Skeletal muscle satellite cell (primary cell): Measurements from ENCODE around the gene PPP1R27.

ENCODE experiments used
- H3K27me3 ChIP-seq: 2 replicates; pipeline ENCODE4 v1.7.0; 2013; ENCODE audit warnings: low read length; ENCODE audit not compliant: control insufficient read depth, insufficient read depth
- H3K36me3 ChIP-seq: 2 replicates; pipeline ENCODE4 v1.7.0; 2013; ENCODE audit warnings: mild to moderate bottlenecking, control low read depth, low read length; ENCODE audit not compliant: insufficient read depth
- H3K4me1 ChIP-seq: 2 replicates; pipeline ENCODE4 v1.7.0; 2013; ENCODE audit warnings: low read length; ENCODE audit not compliant: control insufficient read depth, insufficient read depth
- H3K4me2 ChIP-seq: 2 replicates; pipeline ENCODE4 v1.7.0; 2013; ENCODE audit warnings: mild to moderate bottlenecking, low read length
- H3K4me3 ChIP-seq: 2 replicates; pipeline ENCODE4 v1.7.0; 2013; ENCODE audit warnings: low read length
- H3K9ac ChIP-seq: 2 replicates; pipeline ENCODE4 v1.7.0; 2013; ENCODE audit warnings: mild to moderate bottlenecking, low read depth, low read length, moderate library complexity
- H3K9me3 ChIP-seq: replicated peaks from 2 replicates; pipeline ENCODE4 v1.7.0; 2013; ENCODE audit warnings: mild to moderate bottlenecking, control low read depth, low read length

PPP1R27 gene

GRCh38 chr17:81812571-81813370 is 22.1 kb downstream of the PPP1R27 start:
- H3K36me3 ChIP-seq: no peaks in the 10 kb centered on the region
- H3K9me3 ChIP-seq: no peaks in the 10 kb centered on the region
- no peaks in the 10 kb centered on the region for H3K4me1 ChIP-seq
- H3K27me3 ChIP-seq: peaks cover 50% of the 10 kb centered on the region
- H3K4me3 ChIP-seq: no peak overlapping the region
- H3K9ac ChIP-seq: no peak overlapping the region
- no peak overlapping the region for H3K4me2 ChIP-seq

DNA sequence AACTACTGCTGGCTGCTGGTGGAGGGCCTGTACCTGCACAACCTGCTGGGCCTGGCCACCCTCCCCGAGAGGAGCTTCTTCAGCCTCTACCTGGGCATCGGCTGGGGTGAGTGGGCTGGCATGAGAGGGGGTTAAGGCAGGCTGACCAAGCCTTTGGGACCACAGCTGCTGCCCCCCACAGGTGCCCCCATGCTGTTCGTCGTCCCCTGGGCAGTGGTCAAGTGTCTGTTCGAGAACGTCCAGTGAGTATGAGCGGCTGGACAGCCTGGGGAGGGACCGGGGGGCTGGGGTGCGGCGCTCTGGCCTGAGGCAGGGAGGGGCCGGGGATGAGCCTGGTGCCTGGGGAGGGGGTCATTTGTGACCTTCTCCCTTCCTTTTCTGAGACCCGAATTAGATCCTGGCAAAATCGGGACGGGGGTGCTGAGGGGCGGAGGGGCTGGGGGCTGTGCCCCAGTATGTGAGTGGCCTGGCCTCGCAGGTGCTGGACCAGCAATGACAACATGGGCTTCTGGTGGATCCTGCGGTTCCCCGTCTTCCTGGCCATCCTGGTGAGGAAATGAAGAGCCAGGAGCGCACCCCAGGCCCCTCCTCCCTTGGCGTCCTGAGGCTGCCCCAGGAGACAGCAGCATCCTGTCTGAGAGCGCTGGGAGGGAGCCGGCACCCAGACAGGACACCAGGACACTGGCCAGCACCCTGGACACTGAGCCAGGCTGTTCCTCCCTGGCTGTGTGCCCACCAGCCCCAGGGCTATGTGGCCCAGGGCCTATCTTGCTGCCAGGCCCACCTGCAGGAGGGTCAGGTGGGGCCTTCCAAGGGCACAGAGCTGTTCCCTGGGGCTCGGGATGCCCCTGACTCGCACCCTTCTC is 22.9 kb downstream of the PPP1R27 start:
- no peak overlapping the region for H3K9ac ChIP-seq
- peaks cover 57% of the 10 kb centered on the region for H3K27me3 ChIP-seq
- H3K4me1 ChIP-seq: no peaks in the 10 kb centered on the region

GRCh38 chr17:81810892-81811704 is 23.8 kb downstream of the PPP1R27 start:
- Histone ChIP-seq H3K36me3 (no peaks in the 10 kb centered on the region), H3K4me1 (no peaks in the 10 kb centered on the region), H3K27me3 (peaks cover 62% of the 10 kb centered on the region), H3K9me3 (no peaks in the 10 kb centered on the region), H3K9ac (no peak overlapping the region), H3K4me3 (no peak overlapping the region), H3K4me2 (no peak overlapping the region)

More for the DNA sequence above, 22.9 kb downstream of the PPP1R27 start:
- no peak overlapping the region for H3K4me3 ChIP-seq
- no peaks in the 10 kb centered on the region for H3K9me3 ChIP-seq
- no peaks in the 10 kb centered on the region for H3K36me3 ChIP-seq
- no peak overlapping the region for H3K4me2 ChIP-seq

GRCh38 chr17:81810476-81810875 is 24.4 kb downstream of the PPP1R27 start:
- Histone ChIP-seq H3K9me3 (no peaks in the 10 kb centered on the region), H3K4me1 (no peaks in the 10 kb centered on the region), H3K9ac (no peak overlapping the region), H3K27me3 (peaks cover 64% of the 10 kb centered on the region), H3K4me3 (no peak overlapping the region), H3K4me2 (no peak overlapping the region), H3K36me3 (no peaks in the 10 kb centered on the region)

DNA sequence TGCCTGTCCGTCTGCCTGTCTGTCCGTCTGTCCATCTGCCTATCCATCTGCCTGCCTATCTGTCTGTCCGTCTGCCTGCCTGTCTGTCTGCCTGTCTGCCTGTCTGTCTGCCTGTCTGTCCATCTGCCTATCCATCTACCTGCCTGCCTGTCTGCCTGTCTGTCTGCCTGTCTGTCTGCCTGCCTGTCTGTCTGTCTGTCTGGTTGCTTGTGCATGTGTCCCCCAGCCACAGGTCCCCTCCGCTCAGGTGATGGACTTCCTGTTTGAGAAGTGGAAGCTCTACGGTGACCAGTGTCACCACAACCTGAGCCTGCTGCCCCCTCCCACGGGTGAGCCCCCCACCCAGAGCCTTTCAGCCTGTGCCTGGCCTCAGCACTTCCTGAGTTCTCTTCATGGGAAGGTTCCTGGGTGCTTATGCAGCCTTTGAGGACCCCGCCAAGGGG is 25.3 kb downstream of the PPP1R27 start:
- Histone ChIP-seq H3K4me3 (no peak overlapping the region), H3K9ac (no peak overlapping the region), H3K4me2 (no peak overlapping the region), H3K9me3 (no peaks in the 10 kb centered on the region), H3K36me3 (no peaks in the 10 kb centered on the region), H3K4me1 (no peaks in the 10 kb centered on the region), H3K27me3 (peaks cover 62% of the 10 kb centered on the region)

DNA sequence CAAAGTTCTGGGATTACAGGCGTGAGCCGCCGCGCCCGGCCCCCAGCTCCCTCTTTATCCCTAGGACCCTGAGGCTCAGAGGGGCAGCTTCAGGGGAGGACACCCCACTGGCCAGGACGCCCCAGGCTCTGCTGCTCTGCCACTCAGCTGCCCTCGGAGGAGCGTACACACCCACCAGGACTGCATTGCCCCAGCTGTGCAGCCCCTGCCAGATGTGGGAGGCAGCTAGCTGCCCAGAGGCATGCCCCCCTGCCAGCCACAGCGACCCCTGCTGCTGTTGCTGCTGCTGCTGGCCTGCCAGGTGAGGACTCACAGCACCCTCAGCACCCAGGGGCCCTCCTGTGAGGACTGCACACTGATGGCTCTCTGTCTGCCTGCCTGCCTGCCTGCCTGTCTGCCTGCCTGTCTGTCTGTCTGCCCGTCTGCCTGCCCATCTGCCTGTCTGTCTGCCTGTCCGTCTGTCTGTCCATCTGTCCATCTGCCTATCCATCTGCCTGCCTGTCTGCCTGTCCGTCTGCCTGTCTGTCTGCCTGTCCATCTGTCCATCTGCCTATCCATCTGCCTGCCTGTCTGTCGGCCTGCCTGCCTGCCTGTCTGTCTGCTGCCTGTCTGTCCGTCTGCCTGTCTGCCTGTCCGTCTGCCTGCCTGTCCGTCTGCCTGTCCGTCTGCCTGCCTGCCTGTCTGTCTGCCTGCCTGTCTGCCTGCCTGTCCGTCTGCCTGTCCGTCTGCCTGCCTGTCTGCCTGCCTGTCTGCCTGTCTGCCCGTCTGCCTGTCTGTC is 25.9 kb downstream of the PPP1R27 start:
- Histone ChIP-seq H3K4me2 (no peak overlapping the region), H3K4me3 (no peak overlapping the region), H3K36me3 (no peaks in the 10 kb centered on the region), H3K9ac (no peak overlapping the region), H3K9me3 (no peaks in the 10 kb centered on the region), H3K4me1 (no peaks in the 10 kb centered on the region), H3K27me3 (peaks cover 62% of the 10 kb centered on the region)

DNA sequence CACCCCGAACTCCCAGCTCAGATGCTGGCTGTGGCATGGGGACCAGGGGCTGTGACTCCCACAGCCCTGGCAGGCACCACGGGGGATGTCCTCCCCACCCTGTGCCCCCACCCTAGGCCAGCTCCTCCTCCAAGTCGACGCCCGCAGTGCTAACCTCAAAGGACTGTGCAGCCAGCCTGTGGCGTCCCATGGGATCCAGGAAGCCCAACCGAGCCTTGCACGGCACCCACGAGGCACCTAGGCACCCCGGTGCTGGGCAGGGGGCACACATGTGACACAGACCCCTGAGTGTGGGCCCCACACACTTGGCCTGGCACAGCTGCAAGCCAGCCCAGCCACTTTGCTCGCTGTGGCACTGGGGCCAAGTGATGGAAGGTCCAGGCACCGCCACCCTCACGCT is 27.0 kb downstream of the PPP1R27 start:
- H3K27me3 ChIP-seq: peaks cover 69% of the 10 kb centered on the region
- no peaks in the 10 kb centered on the region for H3K9me3 ChIP-seq
- no peak overlapping the region for H3K4me2 ChIP-seq
- H3K4me1 ChIP-seq: no peaks in the 10 kb centered on the region
- H3K4me3 ChIP-seq: no peak overlapping the region
- H3K9ac ChIP-seq: no peak overlapping the region
- no peaks in the 10 kb centered on the region for H3K36me3 ChIP-seq

- no peaks in the 10 kb centered on the region for H3K4me1 ChIP-seq
- peaks cover 70% of the 10 kb centered on the region for H3K27me3 ChIP-seq
- H3K36me3 ChIP-seq: no peaks in the 10 kb centered on the region
- no peak overlapping the region for H3K4me3 ChIP-seq
- H3K9me3 ChIP-seq: no peaks in the 10 kb centered on the region
- H3K9ac ChIP-seq: no peak overlapping the region
- no peak overlapping the region for H3K4me2 ChIP-seq
These were observed 27.6 kb downstream of the PPP1R27 start for GRCh38 chr17:81807210-81807719.

DNA sequence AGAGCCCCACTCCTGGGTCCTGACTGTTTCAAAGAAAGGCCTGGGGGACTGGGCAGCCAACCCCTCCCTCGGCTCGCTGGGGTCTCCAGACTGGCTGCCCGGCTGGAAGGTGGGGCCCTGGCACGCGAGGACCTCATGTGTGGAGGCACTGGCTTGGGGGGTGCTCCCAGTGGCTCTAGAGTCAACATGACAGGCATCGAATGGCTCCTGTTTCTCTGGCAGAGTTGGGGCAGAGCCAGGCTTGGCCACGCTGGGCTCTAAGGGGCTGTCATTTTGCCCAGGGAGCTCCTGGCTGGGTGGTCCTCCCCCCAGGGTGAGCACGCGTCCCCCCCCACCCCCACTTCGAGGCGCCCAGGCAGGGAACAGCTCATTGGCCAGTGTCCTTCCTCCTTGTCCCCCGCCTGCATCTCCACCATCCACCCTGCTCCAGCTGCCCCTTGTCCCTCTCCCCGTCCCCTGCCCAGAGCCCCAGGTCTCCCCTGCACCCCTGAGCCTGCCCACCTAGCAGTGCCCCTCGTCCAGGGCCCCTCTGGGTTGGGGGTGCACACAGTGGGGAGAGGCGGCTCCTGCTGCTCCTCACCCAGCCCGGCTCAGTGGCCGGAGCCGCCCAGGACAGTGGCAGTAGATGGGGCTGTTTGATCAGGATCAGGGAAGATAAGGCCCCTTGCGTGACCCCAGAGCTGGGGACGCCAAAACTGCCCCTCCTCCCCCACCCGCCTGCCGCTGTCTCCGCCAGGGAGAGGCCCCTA is 28.2 kb downstream of the PPP1R27 start:
- Histone ChIP-seq H3K4me3 (no peak overlapping the region), H3K4me1 (no peaks in the 10 kb centered on the region), H3K9ac (no peak overlapping the region), H3K27me3 (peaks cover 75% of the 10 kb centered on the region), H3K9me3 (no peaks in the 10 kb centered on the region), H3K36me3 (no peaks in the 10 kb centered on the region), H3K4me2 (no peak overlapping the region)
